Occipital lobe (tissue), 3 donors: Measurements from ENCODE around the gene SETD1B. TPM values are rescaled to one million over a fixed set of nuclear protein-coding genes. Genes with fewer than 3 reads are reported as not detected.
"Not testable (repeated sequence)": the region's sequence is repeated elsewhere in the genome, so short reads cannot be mapped to it uniquely, and the experiment has no call there.

Experiments
- DNase-seq: peaks from one replicate; lab custom pipeline; 2025; lab: John Stamatoyannopoulos, UW
- small RNA-seq: library from RNA; depleted of rRNA; stranded (forward); fragments of <200 nt; gene quantifications from one replicate; pipeline ENCODE3, GENCODE V24; 2014
- total RNA-seq: library from RNA; depleted of rRNA; stranded (reverse); fragments of >200 nt; gene quantifications from one replicate; pipeline ENCODE4 v1.2.3, GENCODE V29; 2014

SETD1B gene
- total RNA-seq, 1 donor from 2014 or later, result 2.3 TPM

DNA sequence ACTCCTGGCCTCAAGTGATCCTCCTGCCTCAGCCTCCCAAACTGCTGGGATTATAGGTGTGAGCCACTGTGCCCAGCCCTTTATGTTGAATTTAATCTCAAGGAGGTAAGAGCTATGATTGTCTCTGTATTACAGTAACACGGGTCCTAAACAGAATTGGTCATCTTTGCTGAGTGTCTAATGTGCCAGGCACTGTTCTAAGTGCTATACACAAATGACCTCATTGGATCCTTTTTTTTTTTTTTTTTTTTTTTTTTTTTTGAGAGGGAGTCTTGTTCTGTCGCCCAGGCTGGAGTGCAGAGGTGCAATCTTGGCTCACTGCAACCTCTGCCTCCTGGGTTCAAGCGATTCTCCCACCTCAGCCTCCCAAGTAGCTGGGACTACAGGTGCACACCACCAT lies 48.6 kb downstream of the SETD1B start:
- not testable (repeated sequence) for DNase-seq

- no peak for DNase-seq
These were observed 53.8 kb downstream of the SETD1B start for GRCh38 chr12:121857322-121858246.

GRCh38 chr12:121858318-121858661 lies 54.5 kb downstream of the SETD1B start:
- DNase-seq, result no peak

- DNase-seq, result no peak
These were observed 55.1 kb downstream of the SETD1B start, which contains the start of gene HPD for GRCh38 chr12:121858662-121859572. Gene HPD, minus strand, starts transcription at chr12:121858859. Its CDS starts 36 bp downstream, at chr12:121858823.

DNA sequence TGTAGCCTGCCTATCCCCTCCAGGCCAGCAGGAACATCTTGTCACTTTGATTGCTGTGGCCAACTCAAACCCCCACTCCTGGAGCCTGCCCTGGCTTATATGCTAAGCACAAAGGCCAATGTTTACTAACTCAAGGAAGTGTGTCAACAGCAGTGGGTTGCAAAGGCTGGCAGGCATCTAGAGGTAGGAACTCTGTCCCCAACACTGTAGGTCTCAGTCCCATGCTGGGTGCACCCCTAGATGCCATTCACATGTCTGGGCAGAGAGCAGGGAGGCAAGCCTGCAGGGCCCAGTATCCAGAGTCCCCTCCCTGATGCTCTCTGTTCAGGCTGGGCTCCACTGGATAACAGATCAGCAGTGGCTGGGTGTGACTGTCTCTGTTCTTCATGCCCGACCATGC lies 56.4 kb downstream of the SETD1B start:
- no peak for DNase-seq

DNA sequence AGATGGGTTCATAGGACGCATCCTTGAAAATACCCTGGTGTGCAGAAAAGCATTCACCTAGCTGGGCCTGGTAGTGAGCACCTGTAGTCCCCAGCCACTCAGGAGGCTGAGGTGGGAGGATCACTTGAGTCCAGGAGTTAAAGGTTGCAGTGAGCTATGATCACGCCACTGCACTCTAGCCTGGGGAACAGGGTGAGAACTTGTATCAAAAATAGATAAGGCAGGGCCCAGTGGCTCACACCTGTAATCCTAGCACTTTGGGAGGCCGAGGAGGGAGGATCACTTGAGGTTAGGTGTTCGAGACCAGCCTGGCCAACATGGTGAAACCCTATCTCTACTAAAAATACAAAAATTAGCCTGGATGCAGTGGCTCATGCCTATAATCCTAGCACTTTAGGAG lies 56.9 kb downstream of the SETD1B start:
- DNase-seq, result not testable (repeated sequence)

GRCh38 chr12:121861636-121862254 lies 57.9 kb downstream of the SETD1B start:
- no peak for DNase-seq

- no peak for DNase-seq
These were observed 62.5 kb downstream of the SETD1B start for GRCh38 chr12:121866331-121866730.

DNA sequence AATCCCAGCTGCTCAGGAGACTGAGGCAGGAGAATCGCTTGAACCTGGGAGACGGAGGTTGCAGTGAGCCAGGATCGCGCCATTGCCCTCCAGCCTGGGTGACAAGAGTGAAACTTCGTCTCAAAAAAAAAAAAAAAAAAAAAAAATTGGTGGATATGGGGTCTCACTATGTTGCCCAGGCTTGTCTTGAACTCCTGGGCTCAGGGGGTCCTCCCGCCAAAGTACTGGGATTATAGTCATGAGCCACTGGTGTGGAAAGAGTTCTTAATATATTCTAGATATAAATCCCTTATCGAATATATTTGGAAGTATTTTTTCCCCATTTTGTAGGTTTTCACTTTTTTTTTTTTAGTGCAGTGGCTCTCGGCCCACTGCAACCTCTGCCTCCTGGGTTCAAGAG lies 65.4 kb downstream of the SETD1B start:
- DNase-seq, result not testable (repeated sequence)

DNA sequence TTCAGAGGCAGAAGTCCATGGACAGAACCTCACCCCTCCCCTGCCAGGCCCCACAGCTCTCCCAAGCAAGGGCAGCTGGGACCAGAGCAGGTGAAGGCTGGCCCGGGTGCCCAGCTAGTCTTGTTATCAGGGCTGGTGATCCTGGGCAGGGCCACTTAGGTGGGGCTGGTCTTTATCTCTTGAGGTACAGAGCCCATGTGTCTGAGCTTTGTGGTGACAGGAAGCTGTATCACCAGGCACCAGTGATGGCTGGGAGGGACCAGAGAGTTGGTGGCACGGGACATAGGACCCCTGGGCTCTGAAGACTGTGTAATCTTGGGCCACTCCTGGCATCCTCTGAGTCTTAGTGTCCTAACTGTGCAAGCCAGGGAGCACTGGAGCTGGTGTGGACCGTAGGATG lies 67.7 kb downstream of the SETD1B start:
- no peak for DNase-seq

GRCh38 chr12:121872546-121873215 lies 68.9 kb downstream of the SETD1B start:
- DNase-seq, result peak; percentile 70

DNA sequence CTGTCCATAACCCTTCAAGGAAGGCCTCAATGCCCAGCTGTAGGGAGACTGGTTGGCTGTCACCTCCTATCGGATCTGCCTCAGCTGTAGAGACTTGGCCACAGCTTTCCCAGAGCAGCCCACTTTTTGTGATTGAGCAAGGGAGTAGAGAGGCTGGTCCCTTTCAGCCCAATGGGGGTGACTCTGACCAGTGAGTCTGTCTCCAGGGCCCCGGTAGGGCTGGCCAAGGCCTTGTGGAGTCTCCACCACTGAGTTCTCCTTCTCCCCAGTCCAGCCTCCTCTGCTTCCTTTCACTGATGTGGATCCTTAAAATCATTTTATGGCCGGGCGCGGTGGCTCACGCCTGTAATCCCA lies 69.4 kb downstream of the SETD1B start:
- no peak for DNase-seq

- no peak for DNase-seq
These were observed 70.3 kb downstream of the SETD1B start for GRCh38 chr12:121874071-121874470.

DNA sequence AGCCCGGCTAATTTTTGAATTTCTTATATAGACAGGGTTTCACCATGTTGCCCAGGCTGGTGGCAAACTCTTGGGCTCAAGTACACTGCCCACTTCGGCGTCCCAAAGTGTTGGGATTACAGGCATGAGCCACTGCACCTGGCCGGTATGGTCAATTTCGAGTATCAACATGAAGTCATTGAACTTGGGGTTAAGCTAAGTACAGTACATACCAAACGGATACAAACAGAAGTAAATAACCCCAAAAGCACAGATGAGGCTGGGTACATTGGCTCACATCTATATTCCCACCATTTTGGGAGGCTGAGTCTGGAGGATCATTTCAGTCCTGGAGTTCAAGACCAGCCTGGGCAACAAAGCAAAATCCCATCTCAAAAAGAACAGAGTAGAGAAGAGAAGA lies 71.8 kb downstream of the SETD1B start:
- no peak for DNase-seq

DNA sequence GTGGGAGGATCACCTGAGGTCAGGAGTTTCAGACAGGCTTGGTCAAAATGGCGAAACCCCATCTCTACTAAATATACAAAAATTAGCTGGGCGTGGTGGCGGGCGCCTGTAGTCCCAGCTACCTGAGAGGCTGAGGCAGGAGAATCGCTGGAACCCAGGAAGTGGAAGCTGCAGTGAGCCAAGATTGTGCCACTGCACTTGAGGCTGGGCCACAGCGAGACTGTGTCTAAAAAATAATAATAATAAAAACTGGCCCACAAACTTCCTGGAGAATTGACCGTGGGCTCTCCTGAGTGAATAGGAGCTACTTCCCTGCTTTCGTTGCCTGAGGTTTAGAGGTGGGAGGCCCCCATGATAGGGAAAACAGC lies 72.3 kb downstream of the SETD1B start:
- not testable (repeated sequence) for DNase-seq

Small RNAs within 50 kb of the gene (small RNA-seq; reads per million reads assigned to genes)
- not detected for gene AC069503.3

Other genes starting within 250 kb of the SETD1B start
- gene KDM2B, start 223.0 kb upstream of the SETD1B start, total RNA-seq, result 113 TPM
- 1.9 TPM for gene ORAI1, start 177.5 kb upstream of the SETD1B start, total RNA-seq
- gene MORN3, start 134.4 kb upstream of the SETD1B start, total RNA-seq, result 2.8 TPM
- gene TMEM120B, start 91.3 kb upstream of the SETD1B start, total RNA-seq, result 13.7 TPM
- 14.5 TPM for gene RHOF, start 10.3 kb upstream of the SETD1B start, total RNA-seq
- not detected for gene HPD, start 54.9 kb downstream of the SETD1B start, total RNA-seq
- 19.8 TPM for gene PSMD9, start 84.8 kb downstream of the SETD1B start, total RNA-seq
- gene CFAP251, start 114.6 kb downstream of the SETD1B start, total RNA-seq, result 9.5 TPM
- gene BCL7A, start 217.9 kb downstream of the SETD1B start, total RNA-seq, result 103 TPM